Activated naive CD4-positive, alpha-beta T cell treated with anti-CD3 and anti-CD28 coated beads, Interleukin-2, amount 10 ng/mL, durations not matched to agents 7 days and 5 days (primary cell): Measurements from ENCODE around the gene EIF4G3.
"Not testable (repeated sequence)": the region's sequence is repeated elsewhere in the genome, so short reads cannot be mapped to it uniquely, and the experiment has no call there.

ENCODE experiments used
- CTCF ChIA-PET: fragments of 350-600 bp; sonication (Branson Sonifier 250); formaldehyde crosslinking; loops from one replicate; lab custom pipeline; 2021; ENCODE audit warnings: antibody characterized with exemption; lab: Charles Lee
- DNase-seq: peaks from one replicate; pipeline ENCODE4 v3.0.0-alpha.2; 2020
- H3K27ac Mint-ChIP-seq: one replicate; pipeline ENCODE4 v1.8.0; 2021; ENCODE audit warnings: mild to moderate bottlenecking, moderate library complexity, mixed read lengths
- H3K27me3 Mint-ChIP-seq: one replicate; pipeline ENCODE4 v1.8.0; 2021; ENCODE audit warnings: mild to moderate bottlenecking, mixed read lengths
- H3K36me3 Mint-ChIP-seq: one replicate; pipeline ENCODE4 v1.8.0; 2021; ENCODE audit warnings: mixed read lengths
- H3K4me1 Mint-ChIP-seq: one replicate; pipeline ENCODE4 v1.8.0; 2021; ENCODE audit warnings: mixed read lengths
- H3K4me3 Mint-ChIP-seq: one replicate; pipeline ENCODE4 v1.8.0; 2021; ENCODE audit warnings: mild to moderate bottlenecking, moderate library complexity, mixed read lengths
- H3K9me3 Mint-ChIP-seq: one replicate; pipeline ENCODE4 v1.8.0; 2021; ENCODE audit warnings: mixed read lengths

The EIF4G3 gene

DNA sequence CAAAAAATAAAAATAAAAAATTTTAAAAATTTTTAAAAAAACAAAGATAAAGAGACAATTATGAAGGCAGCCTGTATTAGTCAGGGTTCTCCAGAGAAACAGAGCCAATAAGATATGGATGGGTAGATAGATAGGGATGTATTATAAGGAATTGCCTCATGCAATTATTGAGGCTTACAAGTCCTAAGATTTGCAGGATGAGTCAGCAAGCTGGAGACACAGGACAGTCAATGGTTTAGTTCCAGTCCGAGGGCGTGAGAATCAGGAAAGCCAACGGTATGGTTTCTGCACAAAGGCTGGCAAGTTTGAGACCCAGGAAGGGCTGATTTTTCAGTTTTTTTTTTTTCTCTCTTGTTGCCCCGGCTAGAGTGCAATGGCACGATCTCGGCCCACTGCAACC lies 24.1 kb upstream of the EIF4G3 start:
- H3K36me3 Mint-ChIP-seq, result no peaks in the 10 kb centered on the region
- CTCF ChIA-PET, result no interaction called here

DNA sequence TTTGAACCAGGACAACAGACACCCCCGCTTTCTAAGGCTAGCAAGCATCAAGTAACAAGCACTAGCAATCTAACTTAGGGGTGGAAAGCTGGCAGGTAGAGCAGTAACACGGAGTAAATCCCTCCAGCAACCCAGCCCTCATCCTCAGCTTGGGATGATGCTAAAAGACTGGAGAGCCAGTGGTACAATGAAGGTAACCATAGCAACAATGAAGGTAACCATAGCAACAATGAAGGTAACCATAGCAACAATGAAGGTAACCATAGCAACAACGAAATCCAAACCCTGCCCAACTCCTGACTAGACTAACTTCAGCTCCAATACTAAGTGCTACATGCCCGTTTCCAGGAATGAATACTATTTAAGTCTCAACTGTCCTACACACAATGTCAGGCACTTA lies 22.2 kb upstream of the EIF4G3 start:
- no peak overlapping the region for H3K27ac Mint-ChIP-seq
- no peak for DNase-seq
- peaks cover 30% of the 10 kb centered on the region for H3K27me3 Mint-ChIP-seq
- H3K9me3 Mint-ChIP-seq, result no peaks in the 10 kb centered on the region
- no peak overlapping the region for H3K4me3 Mint-ChIP-seq
- CTCF ChIA-PET, result interaction anchor here (0.7 kb wide), 1 partner anchor 502 kb away, joined by 3 read pairs; no protein-coding TSS in a partner anchor
- H3K36me3 Mint-ChIP-seq, result no peaks in the 10 kb centered on the region
- H3K4me1 Mint-ChIP-seq, result peaks cover 2% of the 10 kb centered on the region

More for the DNA sequence above, 24.1 kb upstream of the EIF4G3 start:
- Mint-ChIP-seq H3K4me3 (no peak overlapping the region), H3K27me3 (peaks cover 23% of the 10 kb centered on the region), H3K4me1 (no peaks in the 10 kb centered on the region), H3K9me3 (no peaks in the 10 kb centered on the region), H3K27ac (no peak overlapping the region)
- DNase-seq, result no peak

DNA sequence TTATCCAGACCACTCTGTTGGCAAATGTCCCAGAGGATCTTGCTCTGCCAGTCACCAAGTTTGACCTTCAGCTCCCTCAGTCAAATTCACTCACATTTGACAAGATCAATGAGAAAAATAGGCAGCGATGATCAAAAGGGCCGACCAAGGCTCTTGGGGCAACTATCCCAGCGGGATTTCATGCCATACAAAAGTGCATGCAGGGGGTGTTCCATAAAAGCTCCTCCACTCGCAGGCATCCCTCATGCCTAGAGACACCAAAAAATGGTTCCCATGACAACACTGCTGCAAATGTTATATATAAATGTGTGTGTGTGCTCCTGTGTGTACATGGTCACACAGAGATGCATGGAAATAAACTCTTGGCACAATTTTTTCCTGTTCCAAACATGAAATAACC lies 16.2 kb upstream of the EIF4G3 start:
- no peaks in the 10 kb centered on the region for H3K36me3 Mint-ChIP-seq
- no peak overlapping the region for H3K27ac Mint-ChIP-seq
- DNase-seq, result no peak
- no peak overlapping the region for H3K4me3 Mint-ChIP-seq
- H3K4me1 Mint-ChIP-seq, result peaks cover 8% of the 10 kb centered on the region
- H3K27me3 Mint-ChIP-seq, result peaks cover 70% of the 10 kb centered on the region
- no peaks in the 10 kb centered on the region for H3K9me3 Mint-ChIP-seq
- CTCF ChIA-PET, result interaction anchor here (1.7 to 4.7 kb wide), 3 partner anchors 209 to 494 kb away, joined by 4 to 51 read pairs (median 6); no protein-coding TSS in a partner anchor

DNA sequence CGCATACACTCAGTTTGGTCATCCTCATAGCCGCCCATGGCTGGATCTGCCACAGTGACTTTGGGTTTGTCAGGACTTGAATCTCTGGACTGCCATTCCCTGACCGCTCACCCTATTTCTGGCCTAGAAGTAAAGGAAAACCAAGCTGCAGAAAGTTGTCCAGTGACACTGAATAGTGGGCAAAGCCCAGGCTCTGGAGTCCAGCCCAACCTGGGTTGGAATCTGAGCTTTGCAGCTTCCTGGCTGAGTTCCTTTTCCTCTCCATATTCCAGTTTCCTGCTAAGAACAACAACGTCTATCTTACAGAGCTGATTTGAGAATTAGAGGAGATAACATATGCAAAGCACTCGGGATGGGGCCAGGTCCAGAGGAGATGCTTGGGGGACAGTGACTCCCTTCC lies 15.6 kb upstream of the EIF4G3 start:
- peaks cover 66% of the 10 kb centered on the region for H3K27me3 Mint-ChIP-seq
- peaks cover 8% of the 10 kb centered on the region for H3K4me1 Mint-ChIP-seq
- H3K36me3 Mint-ChIP-seq, result no peaks in the 10 kb centered on the region
- CTCF ChIA-PET, result interaction anchor here (1.7 to 4.7 kb wide), 3 partner anchors 208 to 494 kb away, joined by 4 to 51 read pairs (median 6); no protein-coding TSS in a partner anchor
- no peak overlapping the region for H3K27ac Mint-ChIP-seq
- no peak for DNase-seq
- H3K9me3 Mint-ChIP-seq, result no peaks in the 10 kb centered on the region
- H3K4me3 Mint-ChIP-seq, result no peak overlapping the region

DNA sequence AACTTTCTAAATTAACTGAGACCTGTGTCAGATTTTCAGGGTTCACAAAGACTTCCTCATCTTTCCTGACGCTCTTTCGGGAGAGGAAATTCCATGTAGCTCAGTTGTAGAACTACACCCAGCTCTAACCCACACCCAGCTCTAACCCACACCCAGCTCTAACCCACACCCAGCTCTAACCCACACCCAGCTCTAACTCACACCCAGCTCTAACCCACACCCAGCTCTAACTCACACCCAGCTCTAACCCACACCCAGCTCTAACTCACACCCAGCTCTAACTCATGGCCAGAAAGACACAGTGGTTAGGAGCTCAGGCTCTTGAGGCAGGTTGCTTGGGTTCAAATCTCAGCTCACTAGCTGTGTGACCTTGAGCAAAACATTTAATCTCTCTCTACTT lies 14.1 kb upstream of the EIF4G3 start:
- peaks cover 64% of the 10 kb centered on the region for H3K27me3 Mint-ChIP-seq
- not testable (repeated sequence) for H3K36me3 Mint-ChIP-seq, H3K9me3 Mint-ChIP-seq, H3K27ac Mint-ChIP-seq, H3K4me1 Mint-ChIP-seq, H3K4me3 Mint-ChIP-seq, DNase-seq
- CTCF ChIA-PET, result interaction anchor here (0.7 to 4.2 kb wide), 3 partner anchors 22 to 494 kb away, joined by 3 to 17 read pairs (median 3); no protein-coding TSS in a partner anchor

DNA sequence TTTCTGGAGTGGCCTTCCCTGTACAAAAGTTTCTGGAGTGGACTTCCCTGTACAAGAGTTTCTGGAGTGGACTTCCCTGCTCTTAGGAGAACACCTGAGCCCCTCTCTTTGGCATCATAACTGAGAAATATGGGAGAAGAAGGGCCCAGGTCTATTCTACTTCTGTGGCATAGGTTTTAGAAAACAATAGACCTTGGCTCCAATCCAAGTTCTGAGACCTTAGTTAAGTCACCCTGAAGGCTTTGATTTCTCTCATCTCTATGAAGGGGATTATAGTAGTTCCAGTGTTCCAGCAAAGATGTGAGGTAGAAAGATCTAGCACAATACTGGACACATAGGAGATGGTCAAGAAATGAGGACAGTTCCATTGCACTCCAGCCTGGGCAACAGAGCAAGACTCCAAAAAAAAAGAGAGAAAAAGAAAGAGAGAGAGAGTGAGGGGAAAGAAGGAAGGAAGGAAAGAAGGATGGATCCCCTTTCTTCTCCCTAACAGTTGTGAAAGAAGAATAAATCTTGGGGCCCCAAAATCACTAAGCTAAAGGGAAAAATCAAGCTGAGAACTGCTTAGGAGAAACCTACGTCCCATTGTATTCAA lies 13.3 kb upstream of the EIF4G3 start:
- Mint-ChIP-seq H3K27ac (no peak overlapping the region), H3K36me3 (no peaks in the 10 kb centered on the region)

DNA sequence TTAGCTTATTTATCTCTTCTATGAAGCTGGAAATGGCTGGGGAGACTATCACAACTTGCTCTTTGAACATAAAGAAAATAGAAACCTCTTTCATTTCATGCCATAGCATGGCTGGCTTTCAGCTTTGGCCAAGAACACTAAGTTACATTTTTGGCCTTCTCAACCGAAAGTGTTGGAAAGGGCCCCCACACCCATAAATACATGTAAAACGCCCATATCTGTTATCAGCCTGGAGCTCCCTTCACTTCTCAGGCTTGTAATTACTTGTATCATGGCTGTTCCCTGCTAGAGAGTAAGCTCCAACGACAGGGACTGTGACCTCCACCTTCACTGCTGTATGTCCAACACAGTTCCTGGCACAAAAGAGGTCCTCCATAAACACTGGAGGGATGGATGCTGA lies 12.7 kb upstream of the EIF4G3 start:
- Mint-ChIP-seq H3K4me3 (no peak overlapping the region), H3K4me1 (peaks cover 6% of the 10 kb centered on the region), H3K9me3 (no peaks in the 10 kb centered on the region), H3K27ac (no peak overlapping the region), H3K27me3 (peaks cover 58% of the 10 kb centered on the region), H3K36me3 (no peaks in the 10 kb centered on the region)
- DNase-seq, result no peak
- CTCF ChIA-PET, result interaction anchor here (1.0 to 4.2 kb wide), 2 partner anchors 27 to 493 kb away, joined by 3 to 17 read pairs; no protein-coding TSS in a partner anchor

More for the DNA sequence above, 13.3 kb upstream of the EIF4G3 start:
- Mint-ChIP-seq H3K4me1 (peaks cover 6% of the 10 kb centered on the region), H3K4me3 (no peak overlapping the region), H3K9me3 (no peaks in the 10 kb centered on the region), H3K27me3 (peaks cover 60% of the 10 kb centered on the region)
- CTCF ChIA-PET, result interaction anchor here (1.0 to 4.2 kb wide), 3 partner anchors 27 to 493 kb away, joined by 3 to 17 read pairs (median 3); no protein-coding TSS in a partner anchor
- DNase-seq, result no peak

DNA sequence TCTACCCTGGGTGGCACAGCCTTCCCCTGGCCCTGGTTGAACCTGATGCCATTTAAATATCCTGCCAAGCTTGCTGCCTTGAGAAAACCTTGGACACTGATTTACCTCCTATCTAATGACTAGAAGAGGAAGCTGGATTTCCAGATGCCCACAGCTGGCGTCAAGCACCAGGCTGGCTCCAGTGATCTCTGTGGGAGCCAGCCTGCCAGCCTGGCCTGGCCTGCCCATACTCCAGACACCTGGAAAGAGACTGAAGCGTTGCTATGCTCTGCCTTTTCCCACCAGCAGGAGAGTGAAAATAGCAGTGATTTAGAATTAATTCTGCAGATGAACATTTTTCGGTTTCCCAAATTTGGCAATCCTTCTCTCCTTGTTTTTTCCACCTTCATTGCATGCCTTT lies 11.5 kb upstream of the EIF4G3 start:
- no peak for DNase-seq
- CTCF ChIA-PET, result interaction anchor here (0.6 to 4.2 kb wide), 2 partner anchors 492 to 1537 kb away, joined by 3 to 17 read pairs; no protein-coding TSS in a partner anchor
- Mint-ChIP-seq H3K27ac (no peak overlapping the region), H3K36me3 (no peaks in the 10 kb centered on the region), H3K4me1 (peaks cover 6% of the 10 kb centered on the region), H3K4me3 (no peak overlapping the region), H3K27me3 (peaks cover 53% of the 10 kb centered on the region), H3K9me3 (no peaks in the 10 kb centered on the region)

DNA sequence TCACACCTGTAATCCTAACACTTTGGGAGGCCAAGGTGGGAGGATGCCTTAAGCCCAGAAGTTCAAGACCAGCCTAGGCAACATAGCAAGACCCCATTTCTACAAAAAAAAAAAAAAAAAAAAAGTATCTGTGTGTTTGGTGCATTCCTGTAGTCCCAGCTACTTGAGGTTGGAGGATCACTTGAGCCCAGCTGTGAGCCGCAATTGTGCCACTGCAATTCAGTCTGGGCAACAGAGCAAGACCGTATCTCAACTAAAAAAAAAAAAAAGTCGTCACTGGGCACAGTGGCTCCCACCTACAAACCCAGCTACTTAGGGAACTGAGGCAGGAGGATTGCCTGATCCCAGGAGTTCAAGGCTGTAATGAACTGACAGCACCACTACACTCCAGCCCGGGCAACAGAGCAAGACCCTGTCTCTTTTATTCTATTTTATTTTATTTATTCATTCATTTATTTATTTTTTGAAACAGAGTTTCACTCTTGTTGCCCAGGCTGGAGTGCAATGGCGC lies 8.6 kb upstream of the EIF4G3 start:
- DNase-seq, result no peak
- Mint-ChIP-seq H3K4me1 (peaks cover 2% of the 10 kb centered on the region), H3K4me3 (no peak overlapping the region), H3K27me3 (peaks cover 53% of the 10 kb centered on the region), H3K27ac (no peak overlapping the region), H3K9me3 (no peaks in the 10 kb centered on the region), H3K36me3 (no peaks in the 10 kb centered on the region)
- CTCF ChIA-PET, result interaction anchor here (0.7 to 3.1 kb wide), 3 partner anchors 10 to 489 kb away, joined by 3 to 17 read pairs (median 8); no protein-coding TSS in a partner anchor

DNA sequence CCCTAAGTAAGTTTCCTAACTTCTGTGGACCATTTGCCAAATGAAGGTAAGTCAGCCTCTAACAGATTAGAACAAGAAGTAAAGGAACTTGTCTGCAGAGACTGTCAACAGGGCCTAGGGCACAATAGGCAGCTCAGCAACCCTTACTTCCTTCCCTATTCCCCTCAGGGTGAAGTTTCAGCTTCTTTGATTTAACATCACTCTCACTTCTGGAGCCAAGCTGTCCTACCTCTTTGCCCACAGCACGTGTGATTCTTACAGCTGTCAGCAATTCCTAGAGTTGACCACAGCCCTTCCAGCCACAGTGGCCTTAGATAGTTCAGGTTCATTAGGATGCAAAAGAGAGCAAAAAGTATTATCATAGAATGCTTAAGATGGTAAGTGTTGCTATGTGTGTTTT lies 7.6 kb upstream of the EIF4G3 start:
- no peak overlapping the region for H3K27ac Mint-ChIP-seq
- H3K4me3 Mint-ChIP-seq, result no peak overlapping the region
- H3K4me1 Mint-ChIP-seq, result no peaks in the 10 kb centered on the region
- H3K9me3 Mint-ChIP-seq, result no peaks in the 10 kb centered on the region
- no peak for DNase-seq
- H3K27me3 Mint-ChIP-seq, result peaks cover 43% of the 10 kb centered on the region
- CTCF ChIA-PET, result interaction anchor here (0.5 to 3.1 kb wide), 3 partner anchors 11 to 506 kb away, joined by 3 to 17 read pairs (median 8); no protein-coding TSS in a partner anchor
- no peaks in the 10 kb centered on the region for H3K36me3 Mint-ChIP-seq

DNA sequence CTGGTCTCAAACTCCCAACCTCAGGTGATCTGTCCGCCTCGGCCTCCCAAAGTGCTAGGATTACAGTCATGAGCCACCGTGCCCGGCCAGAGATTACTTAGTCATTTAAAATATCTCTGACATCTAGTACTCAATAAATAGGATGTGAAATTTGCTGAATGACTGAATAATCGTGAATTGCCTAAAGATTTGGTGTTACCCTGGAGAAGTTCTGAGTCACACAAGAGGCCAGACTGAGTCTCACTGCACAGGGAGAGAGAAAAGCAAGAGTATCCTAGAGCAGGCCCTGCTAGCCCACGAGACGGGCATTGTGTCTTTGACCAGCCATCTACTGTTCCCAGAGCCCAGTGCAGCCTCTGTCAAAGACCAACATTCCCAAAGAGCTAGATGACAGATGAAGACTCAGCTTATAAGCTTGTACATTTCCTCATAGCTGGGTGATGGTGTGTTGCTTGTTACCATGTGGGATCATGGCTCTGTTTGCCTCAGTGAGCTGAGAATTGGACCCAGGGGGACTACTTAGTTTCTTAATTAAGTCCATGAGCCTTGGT lies 5.6 kb upstream of the EIF4G3 start:
- Mint-ChIP-seq H3K4me3 (no peak overlapping the region), H3K9me3 (no peaks in the 10 kb centered on the region), H3K4me1 (peaks cover 3% of the 10 kb centered on the region), H3K36me3 (no peaks in the 10 kb centered on the region), H3K27me3 (peaks cover 40% of the 10 kb centered on the region), H3K27ac (no peak overlapping the region)
- CTCF ChIA-PET, result interaction anchor here (0.8 to 1.5 kb wide), 2 partner anchors 13 to 485 kb away, joined by 3 to 4 read pairs; no protein-coding TSS in a partner anchor
- no peak for DNase-seq

DNA sequence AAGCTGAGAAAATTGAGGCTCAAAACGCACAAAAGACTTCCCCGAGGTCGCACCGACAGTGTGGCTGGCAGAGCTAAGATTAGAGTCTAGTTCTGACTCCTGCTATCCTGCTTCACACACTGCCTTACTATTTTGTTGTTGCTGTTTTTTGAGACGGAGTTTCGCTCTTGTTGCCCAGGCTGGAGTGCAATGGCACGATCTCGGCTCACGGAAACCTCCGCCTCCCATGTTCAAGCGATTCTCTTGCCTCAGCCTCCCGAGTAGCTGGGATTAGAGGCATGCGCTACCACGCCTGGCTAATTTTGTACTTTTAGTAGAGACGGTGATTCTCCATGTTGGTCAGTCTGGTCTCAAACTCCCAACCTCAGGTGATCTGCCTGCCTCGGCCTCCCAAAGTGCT lies 1.6 kb upstream of the EIF4G3 start:
- CTCF ChIA-PET, H3K27ac Mint-ChIP-seq, DNase-seq: not testable (repeated sequence)

DNA sequence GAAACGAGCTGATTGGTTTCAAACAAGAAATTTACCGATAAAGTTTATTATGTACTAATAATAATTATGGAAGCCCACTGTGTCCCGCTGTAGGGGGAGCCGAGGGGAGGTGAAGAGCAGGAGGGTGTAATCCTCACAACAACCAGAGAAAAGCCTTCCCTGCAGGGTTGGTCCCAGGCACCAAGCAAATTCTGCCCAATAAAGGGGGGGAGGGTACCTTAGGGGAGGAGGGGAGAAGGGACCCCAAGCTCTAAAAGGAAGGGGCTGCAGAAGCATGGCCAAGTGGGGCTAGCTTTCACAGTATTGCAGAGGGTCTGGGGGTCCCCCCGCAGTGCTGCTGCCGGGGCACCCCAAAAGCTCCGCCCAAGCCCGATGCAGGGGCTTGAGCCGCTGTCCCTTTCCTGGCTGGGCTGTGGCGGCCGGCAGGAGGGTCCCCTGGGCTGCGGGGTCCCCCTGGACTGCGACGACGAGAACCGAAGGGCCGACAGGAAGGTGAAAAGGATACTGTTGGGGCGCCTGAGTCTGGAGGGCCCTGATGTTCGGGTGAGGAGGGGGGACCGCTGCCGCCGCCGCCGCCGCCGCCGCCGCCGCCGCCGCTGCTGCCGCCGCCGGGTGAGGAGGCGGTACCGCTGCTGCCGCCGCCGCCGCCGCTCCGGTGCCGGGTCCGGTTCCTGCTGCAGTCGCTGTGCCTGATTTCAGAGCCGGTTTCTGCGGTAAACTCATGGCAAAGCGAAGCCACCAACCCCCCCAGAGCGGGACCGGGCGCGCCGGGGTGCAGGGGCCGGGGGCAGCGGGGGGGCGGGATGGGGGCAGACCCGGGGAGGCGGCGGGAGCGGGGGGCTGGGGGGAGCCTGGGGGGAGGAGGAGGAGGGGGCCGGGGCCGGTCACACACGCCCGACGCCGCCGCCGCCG lies 771 bp downstream of the EIF4G3 start:
- CTCF ChIA-PET, result interaction anchor here (1.6 kb wide), 1 partner anchor 13 kb away, joined by 3 read pairs; no protein-coding TSS in a partner anchor
- Mint-ChIP-seq H3K4me1 (peaks cover 31% of the 10 kb centered on the region), H3K27ac (peak overlapping the region; percentile 89), H3K27me3 (peaks cover 25% of the 10 kb centered on the region), H3K36me3 (peaks cover 23% of the 10 kb centered on the region), H3K9me3 (no peaks in the 10 kb centered on the region), H3K4me3 (peak overlapping the region; percentile 83)
- DNase-seq, result peak; percentile 62

More for the DNA sequence above, 1.6 kb upstream of the EIF4G3 start:
- peaks cover 14% of the 10 kb centered on the region for H3K36me3 Mint-ChIP-seq
- H3K4me1 Mint-ChIP-seq, result peaks cover 27% of the 10 kb centered on the region
- peaks cover 41% of the 10 kb centered on the region for H3K27me3 Mint-ChIP-seq
- not testable (repeated sequence) for H3K9me3 Mint-ChIP-seq, H3K4me3 Mint-ChIP-seq
